Occipital lobe (tissue), 2 donors: ENCODE results near the gene DOCK2. TPM values are rescaled to one million over a fixed set of nuclear protein-coding genes. Genes with fewer than 3 reads are reported as not detected.

Experiments
- DNase-seq: peaks from one replicate; lab custom pipeline; 2025; lab: John Stamatoyannopoulos, UW
- total RNA-seq: library from RNA; depleted of rRNA; stranded (reverse); fragments of >200 nt; gene quantifications from one replicate; pipeline ENCODE4 v1.2.3, GENCODE V29; 2014

DOCK2 gene
- total RNA-seq, 1 donor from 2014 or later: 6.4 TPM

DNA sequence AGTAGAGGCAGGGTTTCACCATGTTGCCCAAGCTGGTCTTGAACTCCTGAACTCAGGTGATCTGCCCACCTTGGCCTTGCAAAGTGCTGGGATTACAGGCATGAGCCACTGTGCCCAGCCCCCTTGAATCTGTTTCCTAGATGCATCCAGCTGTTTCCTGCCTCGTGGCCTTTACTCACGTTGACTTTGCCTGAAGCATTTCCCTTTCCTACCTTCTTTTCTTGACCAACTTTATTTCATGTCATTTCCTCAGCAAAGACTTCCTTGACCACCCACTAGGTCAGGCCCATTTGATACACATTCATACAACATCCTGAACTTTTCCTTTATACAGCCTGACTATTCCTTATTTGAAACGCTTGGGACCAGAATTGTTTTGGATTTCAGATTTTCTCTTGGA is 51.0 kb downstream of the DOCK2 start:
- DNase-seq: no peak

GRCh38 chr5:169691471-169691870 is 54.4 kb downstream of the DOCK2 start:
- no peak for DNase-seq

DNA sequence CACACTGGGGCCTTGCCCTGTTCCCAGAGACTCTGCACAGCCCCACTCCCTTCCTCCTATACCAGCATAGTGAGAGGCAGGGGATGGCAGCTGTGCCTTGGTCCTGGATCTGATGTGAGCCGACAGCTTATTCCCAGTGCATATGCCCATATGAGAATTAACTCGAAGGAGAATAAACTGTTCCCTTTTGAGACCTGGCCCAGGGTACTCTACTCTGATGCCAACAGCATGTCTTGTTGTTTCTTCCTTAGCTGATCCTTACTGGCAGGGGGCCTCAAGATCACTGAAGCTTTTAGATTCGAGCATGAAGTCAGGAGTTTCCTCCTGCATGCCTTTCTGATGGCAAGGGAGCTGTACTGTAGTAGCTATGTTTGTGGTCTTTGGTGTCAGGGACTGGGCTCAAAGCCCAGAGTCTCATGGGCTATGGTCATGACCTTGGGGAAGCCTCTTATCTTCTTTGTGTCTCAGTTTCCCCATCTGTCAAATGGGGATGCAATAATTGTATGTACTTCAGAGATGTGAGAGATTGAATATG is 57.1 kb downstream of the DOCK2 start:
- no peak for DNase-seq

GRCh38 chr5:169695025-169695625 is 58.0 kb downstream of the DOCK2 start:
- DNase-seq: no peak

GRCh38 chr5:169695919-169696490 is 58.9 kb downstream of the DOCK2 start:
- DNase-seq: no peak

GRCh38 chr5:169696621-169697510 is 59.8 kb downstream of the DOCK2 start:
- DNase-seq: no peak

DNA sequence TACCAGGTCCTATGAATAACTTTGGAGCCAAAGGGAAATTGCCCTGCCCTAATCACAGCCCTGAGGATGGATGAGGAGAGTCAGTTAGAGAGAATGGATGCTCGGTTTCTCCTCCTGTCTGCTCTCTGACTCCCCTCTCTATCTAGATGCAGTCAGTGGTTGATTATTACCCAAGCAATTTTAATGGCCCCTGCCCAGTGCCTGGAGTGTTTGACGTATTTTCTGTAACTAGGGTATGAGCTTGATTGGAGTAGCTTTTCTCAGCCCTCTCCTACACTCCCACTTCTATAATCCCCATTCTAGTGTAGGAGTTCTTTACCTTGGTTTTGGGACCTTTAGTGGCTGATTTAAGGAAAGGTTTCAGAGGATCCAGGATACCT is 60.4 kb downstream of the DOCK2 start:
- no peak for DNase-seq

DNA sequence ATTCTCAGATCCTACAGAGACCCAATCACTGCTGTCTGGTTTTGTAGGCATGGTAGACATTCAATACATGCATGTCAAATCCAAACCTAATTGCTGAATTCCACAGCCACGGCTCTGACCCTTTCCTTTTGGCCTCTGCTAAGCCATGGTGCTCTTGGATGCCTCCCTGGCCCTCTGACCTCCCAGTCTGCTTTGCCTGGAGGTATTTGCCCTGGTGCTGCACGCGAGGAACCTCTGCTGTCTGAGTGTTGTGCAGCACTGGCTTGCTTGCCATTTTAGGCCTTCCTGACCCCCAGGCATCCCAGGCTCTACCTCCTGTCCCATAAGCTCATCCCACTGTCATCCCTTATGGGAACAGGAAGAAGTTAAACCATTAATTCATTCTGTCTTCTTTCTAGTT is 60.9 kb downstream of the DOCK2 start:
- DNase-seq: no peak

DNA sequence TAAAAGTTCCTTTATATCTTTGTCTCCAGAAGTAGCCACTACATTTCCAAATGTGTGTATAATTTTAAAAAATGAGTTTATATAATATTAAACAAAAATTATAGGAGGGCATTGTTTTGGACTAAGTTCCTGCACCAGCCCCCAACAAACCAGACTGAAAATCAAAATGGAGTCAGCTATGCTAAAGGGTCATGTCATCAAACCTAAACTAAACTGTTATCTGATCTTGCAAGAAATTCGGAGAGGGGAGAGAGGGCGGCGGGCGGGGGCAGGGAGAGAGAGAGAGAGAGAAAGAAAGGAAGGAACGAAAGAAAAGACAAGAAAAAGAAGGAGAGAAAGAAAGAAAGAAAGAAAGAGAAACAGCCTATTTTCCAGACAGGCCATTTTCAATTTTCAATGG is 63.5 kb downstream of the DOCK2 start:
- no peak for DNase-seq

- no peak for DNase-seq
Observed at GRCh38 chr5:169701910-169702451, 64.9 kb downstream of the DOCK2 start.

- no peak for DNase-seq
Observed at GRCh38 chr5:169702693-169703481, 65.8 kb downstream of the DOCK2 start.

- DNase-seq: no peak
Observed at GRCh38 chr5:169703813-169704212, 66.7 kb downstream of the DOCK2 start.

DNA sequence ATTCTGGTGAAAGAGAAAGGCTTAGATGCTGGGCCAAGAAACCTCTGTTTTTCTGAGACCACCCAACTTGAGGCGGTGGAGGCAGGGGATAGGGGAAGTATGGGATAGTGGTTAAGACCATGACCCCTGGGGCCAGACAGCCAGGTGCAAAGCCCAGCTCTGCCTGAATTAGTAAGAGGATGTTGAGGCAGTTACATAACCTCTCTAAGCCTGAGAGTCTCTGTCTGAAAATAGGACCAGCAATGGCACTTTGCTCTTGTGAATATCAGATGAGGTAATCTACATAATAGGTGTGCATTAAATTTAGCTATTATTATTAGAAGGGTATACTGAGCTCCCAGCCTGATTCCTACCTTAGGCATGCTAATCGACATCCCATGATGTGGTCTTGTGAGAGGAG is 68.2 kb downstream of the DOCK2 start:
- no peak for DNase-seq

DNA sequence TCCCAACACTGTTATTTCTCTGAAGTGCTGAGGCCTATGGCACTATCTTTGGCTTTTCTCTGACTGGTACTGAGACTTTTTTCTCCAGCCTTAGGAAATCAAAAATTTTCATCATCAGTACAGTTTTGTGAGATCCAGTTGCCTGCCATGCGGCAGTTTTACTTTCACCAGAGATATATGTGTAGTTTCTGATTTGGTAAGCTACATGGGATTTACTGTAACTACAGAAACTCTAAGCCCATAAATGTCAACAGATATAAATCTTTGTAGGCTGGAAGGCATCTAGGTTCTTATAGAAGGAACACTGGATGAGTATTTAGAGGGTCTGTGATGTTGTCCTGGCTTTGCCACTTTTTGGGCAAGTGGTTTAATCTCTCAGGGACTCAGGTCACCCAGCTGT is 69.0 kb downstream of the DOCK2 start:
- no peak for DNase-seq

GRCh38 chr5:169706758-169707450 is 69.8 kb downstream of the DOCK2 start:
- no peak for DNase-seq

GRCh38 chr5:169707686-169708085 is 70.6 kb downstream of the DOCK2 start:
- DNase-seq: no peak

DNA sequence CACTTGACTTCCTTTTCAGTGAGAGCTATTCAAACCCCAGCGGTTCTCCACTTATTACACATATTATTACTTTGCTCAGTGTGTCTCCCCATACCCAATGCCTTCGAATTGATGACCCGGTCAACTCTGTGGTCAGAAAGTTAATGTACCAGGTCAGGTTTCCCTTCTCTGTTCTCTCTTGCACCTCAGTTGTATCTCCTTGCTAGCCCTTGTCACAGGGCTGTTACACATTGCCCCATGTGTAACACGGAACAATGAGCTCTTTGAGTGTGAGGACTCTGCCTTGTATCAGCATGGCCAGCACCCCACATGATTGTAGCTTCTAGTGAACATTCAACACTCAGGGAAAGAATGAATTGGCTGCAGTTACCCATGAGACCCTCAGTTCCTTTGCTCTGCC is 73.6 kb downstream of the DOCK2 start:
- DNase-seq: no peak

GRCh38 chr5:169711551-169712225 is 74.6 kb downstream of the DOCK2 start:
- DNase-seq: no peak

DNA sequence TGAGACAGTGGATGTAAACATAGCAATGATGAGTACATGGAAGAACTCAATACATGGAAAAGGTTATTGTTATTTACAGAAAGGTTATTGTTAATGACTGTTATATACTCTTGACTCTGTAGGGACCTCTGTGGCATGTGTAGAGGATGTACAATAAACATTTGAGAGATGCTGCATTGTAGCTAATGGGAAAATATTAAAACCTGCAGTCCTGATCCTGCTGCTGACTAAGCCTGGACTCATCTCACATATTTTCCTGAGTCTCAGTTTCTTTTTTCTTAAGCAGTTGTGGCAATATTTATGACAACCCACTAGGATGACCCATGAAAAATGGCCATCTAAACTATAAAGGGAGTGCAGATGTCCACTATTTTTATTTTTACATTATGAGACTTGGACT is 75.4 kb downstream of the DOCK2 start:
- DNase-seq: no peak

GRCh38 chr5:169716287-169716686 is 79.2 kb downstream of the DOCK2 start:
- DNase-seq: no peak
